ENCODE measurements around the gene PBX3. TPM values are rescaled to one million over a fixed set of nuclear protein-coding genes. Genes with fewer than 3 reads are reported as not detected.

Gene PBX3
- total RNA-seq, 1 donor, result 62.4 TPM

DNA sequence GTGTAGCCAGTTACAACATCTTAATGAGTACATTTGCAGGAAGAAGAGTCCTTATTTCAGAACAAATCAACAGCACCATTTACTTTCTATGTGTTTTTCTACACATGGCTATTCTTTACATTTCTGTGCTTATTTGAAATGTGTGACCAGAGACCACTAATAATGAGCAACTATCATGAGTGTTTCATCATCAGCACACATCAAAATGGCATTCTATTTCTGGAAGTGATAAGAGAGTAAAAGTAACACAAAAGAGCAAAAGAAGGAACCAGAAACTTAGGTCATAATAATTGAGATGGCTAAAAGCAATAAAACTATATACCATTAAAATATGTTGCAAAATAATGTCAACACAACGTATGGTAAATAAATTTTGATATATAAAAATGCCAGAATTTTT is 159.7 kb downstream of the PBX3 start:
- TF ChIP-seq, protein P1, sequence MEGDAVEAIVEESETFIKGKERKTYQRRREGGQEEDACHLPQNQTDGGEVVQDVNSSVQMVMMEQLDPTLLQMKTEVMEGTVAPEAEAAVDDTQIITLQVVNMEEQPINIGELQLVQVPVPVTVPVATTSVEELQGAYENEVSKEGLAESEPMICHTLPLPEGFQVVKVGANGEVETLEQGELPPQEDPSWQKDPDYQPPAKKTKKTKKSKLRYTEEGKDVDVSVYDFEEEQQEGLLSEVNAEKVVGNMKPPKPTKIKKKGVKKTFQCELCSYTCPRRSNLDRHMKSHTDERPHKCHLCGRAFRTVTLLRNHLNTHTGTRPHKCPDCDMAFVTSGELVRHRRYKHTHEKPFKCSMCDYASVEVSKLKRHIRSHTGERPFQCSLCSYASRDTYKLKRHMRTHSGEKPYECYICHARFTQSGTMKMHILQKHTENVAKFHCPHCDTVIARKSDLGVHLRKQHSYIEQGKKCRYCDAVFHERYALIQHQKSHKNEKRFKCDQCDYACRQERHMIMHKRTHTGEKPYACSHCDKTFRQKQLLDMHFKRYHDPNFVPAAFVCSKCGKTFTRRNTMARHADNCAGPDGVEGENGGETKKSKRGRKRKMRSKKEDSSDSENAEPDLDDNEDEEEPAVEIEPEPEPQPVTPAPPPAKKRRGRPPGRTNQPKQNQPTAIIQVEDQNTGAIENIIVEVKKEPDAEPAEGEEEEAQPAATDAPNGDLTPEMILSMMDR (IDR thresholded peaks at IDR 0.05; ENCODE audit: insufficient read depth, low read length), result no peak
- no peak overlapping the region for H3K4me3 ChIP-seq (ENCODE audit: low read depth, low read length)
- DNase-seq (ENCODE audit: low read depth), result peak; percentile 18

DNA sequence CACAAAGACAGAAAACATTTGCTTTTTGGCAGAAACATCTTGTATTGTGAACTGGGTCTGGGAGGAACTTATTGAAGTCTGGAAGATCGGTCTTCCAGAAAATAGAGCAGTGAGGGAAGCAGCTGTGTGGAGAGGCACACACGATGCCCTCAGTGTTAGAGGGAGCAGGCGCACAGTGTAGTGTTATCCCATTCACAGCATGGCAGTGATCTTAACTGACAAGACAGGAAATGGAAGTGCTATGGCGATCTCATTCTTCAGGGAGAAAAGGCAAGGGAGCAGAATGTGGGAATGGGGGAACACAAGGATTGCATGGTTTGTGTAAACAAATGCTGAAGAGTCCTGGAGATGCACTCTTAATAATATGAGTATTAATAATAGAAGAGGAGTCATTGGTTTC is 161.0 kb downstream of the PBX3 start:
- H3K4me3 ChIP-seq (ENCODE audit: low read depth, low read length), result no peak overlapping the region
- DNase-seq (ENCODE audit: low read depth), result no peak
- TF ChIP-seq, protein P1 (IDR thresholded peaks at IDR 0.05; ENCODE audit: insufficient read depth, low read length), result no peak

DNA sequence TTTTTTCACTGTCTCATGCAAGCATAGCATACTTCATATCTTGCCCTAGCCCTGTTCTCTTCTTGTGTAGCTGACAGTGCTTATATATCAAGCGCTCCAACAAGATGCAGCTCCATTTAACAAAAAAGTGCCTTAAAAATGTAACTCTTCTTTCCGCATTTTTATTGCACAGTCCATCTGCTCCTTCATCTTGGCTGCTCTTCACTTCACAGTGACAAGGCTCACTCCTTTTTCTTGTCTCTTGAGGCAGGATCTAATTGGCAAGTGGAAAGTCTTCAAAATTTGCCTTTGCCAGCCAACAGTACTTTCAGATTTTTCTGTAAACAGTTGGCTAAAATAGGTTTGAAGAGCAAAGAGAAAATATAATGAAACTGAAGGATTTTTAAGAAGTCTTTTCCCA is 161.8 kb downstream of the PBX3 start:
- DNase-seq (ENCODE audit: low read depth), result no peak
- no peak overlapping the region for H3K4me3 ChIP-seq (ENCODE audit: low read depth, low read length)
- TF ChIP-seq, protein P1 (IDR thresholded peaks at IDR 0.05; ENCODE audit: insufficient read depth, low read length), result no peak

DNA sequence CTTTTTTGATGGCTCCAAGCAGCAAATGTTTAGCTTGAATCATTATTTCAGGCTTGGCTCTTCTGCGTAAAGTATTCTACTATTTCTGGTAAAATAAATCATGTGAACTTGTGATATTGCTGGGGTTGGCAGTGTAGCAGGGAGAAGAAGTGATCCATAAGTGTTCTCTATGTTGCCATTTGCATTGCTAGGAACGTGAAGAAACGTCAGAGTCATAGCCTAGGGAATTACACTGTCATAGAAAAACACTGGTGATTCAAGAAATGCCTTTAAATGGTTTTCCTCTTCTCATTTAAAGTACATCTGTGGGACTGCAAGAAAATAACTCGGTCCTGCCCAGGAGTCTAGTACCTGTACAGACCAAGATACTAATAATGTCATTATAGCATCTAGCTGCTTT is 162.3 kb downstream of the PBX3 start:
- H3K4me3 ChIP-seq (ENCODE audit: low read depth, low read length), result no peak overlapping the region
- no peak for DNase-seq (ENCODE audit: low read depth)
- TF ChIP-seq, protein P1 (IDR thresholded peaks at IDR 0.05; ENCODE audit: insufficient read depth, low read length), result no peak

DNA sequence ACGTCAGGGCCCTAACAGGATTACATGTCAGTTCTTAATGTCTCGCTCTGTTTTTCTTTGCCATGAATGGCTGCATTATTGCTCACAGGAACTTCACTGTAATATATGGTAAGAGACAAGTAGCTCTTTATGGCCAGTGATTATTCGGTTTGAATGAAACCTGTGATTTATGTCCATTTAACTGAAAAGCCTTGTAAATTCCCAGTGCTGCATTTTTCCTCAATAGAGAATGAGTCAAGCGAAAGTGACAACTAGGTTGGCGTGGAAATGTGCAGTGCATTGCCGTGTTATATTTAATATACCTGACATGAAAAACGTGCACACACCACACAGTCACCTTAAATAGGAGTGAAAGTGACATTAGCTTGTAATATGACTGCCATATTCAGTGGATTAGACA is 163.1 kb downstream of the PBX3 start:
- TF ChIP-seq, protein P1 (IDR thresholded peaks at IDR 0.05; ENCODE audit: insufficient read depth, low read length), result no peak
- no peak overlapping the region for H3K4me3 ChIP-seq (ENCODE audit: low read depth, low read length)
- DNase-seq (ENCODE audit: low read depth), result no peak

DNA sequence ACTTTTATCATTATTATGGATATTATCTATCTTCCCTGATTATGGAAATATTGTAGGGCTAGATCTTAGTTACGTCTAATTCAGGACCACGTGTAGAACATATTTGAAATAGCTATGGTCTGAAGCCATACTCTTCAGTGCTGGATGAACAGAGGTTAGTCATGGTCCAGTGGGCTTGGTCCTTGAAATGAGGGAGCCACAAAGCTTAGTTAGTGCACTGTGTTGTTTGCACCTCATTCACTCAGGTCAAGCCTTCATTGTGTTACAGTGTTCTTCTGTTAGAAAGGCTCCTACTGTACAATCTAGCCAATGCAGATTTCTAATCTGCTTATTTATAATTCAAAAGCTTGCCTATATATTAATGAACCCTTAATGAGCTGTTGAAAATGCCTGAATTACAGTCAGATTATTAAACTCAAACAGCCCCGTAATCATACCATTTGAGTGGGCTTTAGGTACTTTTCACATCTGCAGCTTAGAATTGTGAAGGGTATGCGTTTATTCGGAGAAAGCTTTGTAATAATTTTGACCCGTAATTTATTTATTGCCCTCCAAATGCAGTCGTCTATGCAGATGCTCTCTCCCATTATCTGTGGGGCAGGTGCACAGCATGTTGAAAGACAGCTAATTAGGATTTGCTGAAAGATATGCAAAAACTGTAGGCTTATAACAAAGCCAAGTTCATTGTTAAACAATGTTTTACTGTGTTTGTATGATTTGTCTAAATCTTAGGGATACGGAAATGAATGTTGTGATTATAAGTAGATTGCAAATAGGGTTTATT is 164.9 kb downstream of the PBX3 start:
- peak; percentile 13 for DNase-seq (ENCODE audit: low read depth)
- TF ChIP-seq, protein P1 (IDR thresholded peaks at IDR 0.05; ENCODE audit: insufficient read depth, low read length), result no peak
- H3K4me3 ChIP-seq (ENCODE audit: low read depth, low read length), result no peak overlapping the region

DNA sequence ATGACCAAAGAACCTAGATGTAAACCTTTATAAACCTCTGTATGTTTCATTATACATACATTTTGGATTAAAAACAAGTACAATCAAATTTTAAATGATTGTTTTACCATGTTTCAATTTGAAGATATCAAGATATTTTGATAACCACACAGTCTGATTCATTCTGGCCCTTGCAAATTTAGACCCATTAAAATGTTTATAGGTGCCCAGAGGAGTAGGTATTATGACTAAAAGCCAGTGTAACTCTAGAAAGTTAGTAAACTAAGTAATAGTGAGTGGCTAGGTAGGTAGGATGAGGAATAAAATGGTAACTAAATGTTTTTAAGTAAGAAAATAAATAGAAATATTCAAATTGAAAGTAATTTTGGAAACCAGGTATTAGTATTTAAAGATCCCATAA is 165.5 kb downstream of the PBX3 start:
- TF ChIP-seq, protein P1 (IDR thresholded peaks at IDR 0.05; ENCODE audit: insufficient read depth, low read length), result no peak
- DNase-seq (ENCODE audit: low read depth), result no peak
- H3K4me3 ChIP-seq (ENCODE audit: low read depth, low read length), result no peak overlapping the region
